Mammary epithelial cell (primary cell): Measurements from ENCODE around the gene TOR1B.

Experiments used
- CTCF ChIP-seq, 2 donors: IDR thresholded peaks in 1 of 2; conservative IDR thresholded peaks in 1 of 2; 2 replicates each; pipeline ENCODE4 v1.5.1; 2011 to 2012; ENCODE audit warnings: inconsistent platforms in 2 of 2, low read length in 2 of 2, mild to moderate bottlenecking in 2 of 2, control low read depth in 1 of 2, low read depth in 1 of 2; ENCODE audit not compliant: insufficient read depth in 1 of 2; ENCODE audit errors: extremely low read depth in 1 of 2
- EZH2 ChIP-seq: IDR thresholded peaks from 2 replicates; pipeline ENCODE4 v1.6.1; 2012; ENCODE audit warnings: low read length, inconsistent platforms, borderline replicate concordance

- no peak for TF ChIP-seq CTCF (conservative IDR thresholded peaks at IDR 0.05 in 1 of 2, IDR thresholded peaks at IDR 0.05 in 1 of 2; ENCODE audit: extremely low read depth in 1 of 2, insufficient read depth in 1 of 2, low read depth in 1 of 2, low read length in 2 of 2)
- no peak for TF ChIP-seq EZH2
Measured at GRCh38 chr9:129841071-129841470, 38.1 kb downstream of the TOR1B start.
